SK-N-SH treated with all-trans-retinoic acid at 6 μM for 48 hours (cell line): ENCODE data around the gene DSCAM.

ENCODE experiments used
- PATZ1 ChIP-seq: fragments of 250-450 bp; sonication (Bioruptor Pico); IDR thresholded peaks from 2 replicates; pipeline ENCODE4 v1.8.0; 2020; ENCODE audit warnings: mild to moderate bottlenecking, moderate library complexity, borderline replicate concordance
- TOX ChIP-seq: fragments of 250-450 bp; sonication (Bioruptor Pico); IDR thresholded peaks from 2 replicates; pipeline ENCODE4 v1.8.0; 2021; ENCODE audit warnings: mild to moderate bottlenecking, moderate library complexity, borderline replicate concordance
- TSHZ2 ChIP-seq: fragments of 250-450 bp; sonication (Bioruptor Pico); IDR thresholded peaks from 2 replicates; pipeline ENCODE4 v1.5.0; 2020; ENCODE audit warnings: mild to moderate bottlenecking, moderate library complexity
- ZC3H10 ChIP-seq: fragments of 250-450 bp; sonication (Bioruptor Pico); IDR thresholded peaks from 2 replicates; pipeline ENCODE4 v1.5.1; 2021; ENCODE audit warnings: mild to moderate bottlenecking, moderate library complexity
- ZFP30 ChIP-seq: fragments of 450-650 bp; formaldehyde crosslinking; IDR thresholded peaks from 2 replicates; pipeline ENCODE4 v1.5.0; 2022; ENCODE audit warnings: mild to moderate bottlenecking, moderate library complexity

- no peak for TF ChIP-seq TSHZ2
- no peak for TF ChIP-seq TOX (CRISPR knock-in tag)
- no peak for TF ChIP-seq PATZ1 (CRISPR knock-in tag)
- no peak for TF ChIP-seq ZC3H10 (CRISPR knock-in tag)
- TF ChIP-seq ZFP30 (CRISPR knock-in tag), result no peak
Observed at GRCh38 chr21:40070871-40071270, 776.1 kb downstream of the DSCAM start.
